ENCODE data around the gene RERE. TPM values are rescaled to one million over a fixed set of nuclear protein-coding genes. Genes with fewer than 3 reads are reported as not detected.

Gene RERE
- polyA plus RNA-seq, 1 of the 3 experiments (the other 2 are of a cell fraction): 8.1 TPM

DNA sequence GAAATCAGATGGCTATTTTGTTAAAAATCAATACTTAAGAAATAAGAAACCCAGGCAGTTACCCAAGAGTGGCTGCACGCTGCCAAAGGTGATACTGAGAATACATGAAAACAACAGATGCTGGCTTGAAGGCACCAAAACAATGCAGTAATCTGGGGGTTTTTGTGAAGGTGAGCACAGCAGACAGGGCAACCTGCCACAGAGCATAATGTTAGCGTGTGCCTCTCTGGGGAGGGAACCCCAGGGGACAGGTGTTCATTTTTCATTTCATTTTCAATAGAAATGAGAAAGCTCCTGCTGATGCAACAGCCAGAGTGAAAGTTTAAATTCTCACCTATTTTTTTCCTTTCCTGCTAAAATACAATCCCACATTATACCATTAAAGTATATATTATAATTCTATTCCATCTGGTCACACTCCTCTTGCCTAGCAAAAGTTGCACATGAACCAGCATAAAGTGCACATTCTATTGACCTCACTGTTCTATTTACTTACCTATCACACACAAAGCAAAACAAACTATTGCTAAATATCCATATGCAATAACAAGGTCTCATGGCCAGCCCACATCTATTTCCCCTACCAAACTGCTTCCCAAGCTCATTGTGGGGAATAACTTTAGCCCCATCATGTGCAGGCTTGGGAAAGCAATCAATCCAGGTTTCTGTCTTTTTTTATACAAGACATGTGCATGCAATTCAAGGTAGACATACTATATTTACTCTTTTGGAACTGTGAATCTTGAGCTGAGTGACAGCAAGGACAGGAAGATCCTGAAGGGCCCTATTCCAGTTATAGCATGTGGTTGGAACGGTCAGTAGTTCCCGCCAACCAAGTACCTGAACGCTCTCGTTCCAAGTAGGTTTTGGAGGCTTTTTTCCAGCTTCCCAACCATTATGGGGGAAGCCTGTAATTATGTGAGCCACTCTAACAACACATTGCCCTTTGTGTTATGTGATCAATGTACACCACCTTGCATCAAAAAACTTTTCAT, 173.6 kb downstream of the RERE start:
- Histone ChIP-seq H3K9ac (no peak overlapping the region), H3K4me3 (ENCODE audit: low read depth in 2 of 2, low read length in 1 of 2) (no peak overlapping the region), H3K4me1 (ENCODE audit: control insufficient read depth in 1 of 2, insufficient read depth in 2 of 2, low read depth in 1 of 2, low read length in 1 of 2) (peaks cover 15 to 17% of the 10 kb centered on the region in 2 experiments; a peak in 3 of 4 replicates), H3K4me2 (no peak overlapping the region), H3K9me3 (no peaks in the 10 kb centered on the region), H3K27me3 (ENCODE audit: insufficient read depth) (no peaks in the 10 kb centered on the region), H3K27ac (ENCODE audit: low read depth in 2 of 2, low read length in 1 of 2) (no peak overlapping the region), H2AFZ (ENCODE audit: low read depth) (no peak overlapping the region), H3K36me3 (replicated peaks in 1 of 2; ENCODE audit: control insufficient read depth in 1 of 2, insufficient read depth in 2 of 2, low read length in 1 of 2) (peaks cover 0 to 2% of the 10 kb centered on the region in 2 experiments), H4K20me1 (ENCODE audit: insufficient read depth) (peaks cover 30% of the 10 kb centered on the region), H3F3A (replicated peaks; ENCODE audit: insufficient read depth) (peaks cover 2% of the 10 kb centered on the region), H3K79me2 (ENCODE audit: insufficient read depth) (peaks cover 28% of the 10 kb centered on the region), H3K9me2 (no peaks in the 10 kb centered on the region)
- DNase-seq: no peak
- POLR2A ChIA-PET: no interaction called here
- CTCF ChIA-PET: interaction anchor here (0.8 to 1.6 kb wide), 5 partner anchors 15 to 28 kb away, joined by 3 to 4 read pairs (median 3); no protein-coding TSS in a partner anchor
- TF ChIP-seq, protein P1, sequence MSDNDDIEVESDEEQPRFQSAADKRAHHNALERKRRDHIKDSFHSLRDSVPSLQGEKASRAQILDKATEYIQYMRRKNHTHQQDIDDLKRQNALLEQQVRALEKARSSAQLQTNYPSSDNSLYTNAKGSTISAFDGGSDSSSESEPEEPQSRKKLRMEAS (IDR thresholded peaks at IDR 0.05; ENCODE audit: low read depth): no peak
- TF ChIP-seq YY1 (IDR thresholded peaks at IDR 0.05; ENCODE audit: low read depth) (no peak), FOSL2 (IDR thresholded peaks at IDR 0.05; ENCODE audit: borderline replicate concordance, low read depth) (no peak)
- 95% methylated on average over 6 of the region's 6 CpGs for WGBS (ENCODE audit: low lambda C conversion rate)

DNA sequence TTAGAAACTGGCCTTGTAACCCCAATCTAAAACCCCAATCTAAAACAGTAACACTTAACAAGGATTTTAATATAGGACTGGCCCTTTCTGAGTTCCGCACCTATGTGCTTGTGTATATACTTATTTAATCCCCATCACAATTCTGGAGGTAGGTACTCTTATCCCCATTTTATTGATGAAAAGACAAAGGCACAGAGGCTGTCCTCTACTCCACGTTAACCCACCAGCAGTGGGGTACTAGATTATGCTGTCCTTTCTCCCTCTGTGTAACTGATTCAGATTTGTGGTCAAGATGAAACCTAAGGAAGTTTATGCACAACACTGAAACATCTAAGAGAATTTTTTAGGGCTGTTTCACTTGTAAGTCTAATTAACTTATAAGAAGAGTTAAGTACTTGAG, 175.3 kb downstream of the RERE start:
- H3K4me2 ChIP-seq: no peak overlapping the region
- no peaks in the 10 kb centered on the region for H3K9me2 ChIP-seq
- H3K36me3 ChIP-seq (replicated peaks in 1 of 2; ENCODE audit: control insufficient read depth in 1 of 2, insufficient read depth in 2 of 2, low read length in 1 of 2): peaks cover 0 to 2% of the 10 kb centered on the region in 2 experiments
- no peaks in the 10 kb centered on the region for H3K9me3 ChIP-seq
- ChIA-PET CTCF (no interaction called here), POLR2A (no interaction called here)
- peaks cover 22% of the 10 kb centered on the region; the same call in 1 of the 2 replicates for H4K20me1 ChIP-seq (ENCODE audit: insufficient read depth)
- H3K27me3 ChIP-seq (ENCODE audit: insufficient read depth): no peaks in the 10 kb centered on the region
- H3F3A ChIP-seq (replicated peaks; ENCODE audit: insufficient read depth): peaks cover 2% of the 10 kb centered on the region
- H3K9ac ChIP-seq: no peak overlapping the region
- no peak for DNase-seq
- TF ChIP-seq SIN3A (IDR thresholded peaks at IDR 0.05; ENCODE audit: borderline replicate concordance, low read depth, low read length): no peak
- TF ChIP-seq CHD2 (IDR thresholded peaks at IDR 0.05; ENCODE audit: low read length, partially characterized antibody): no peak
- TF ChIP-seq, protein P2, sequence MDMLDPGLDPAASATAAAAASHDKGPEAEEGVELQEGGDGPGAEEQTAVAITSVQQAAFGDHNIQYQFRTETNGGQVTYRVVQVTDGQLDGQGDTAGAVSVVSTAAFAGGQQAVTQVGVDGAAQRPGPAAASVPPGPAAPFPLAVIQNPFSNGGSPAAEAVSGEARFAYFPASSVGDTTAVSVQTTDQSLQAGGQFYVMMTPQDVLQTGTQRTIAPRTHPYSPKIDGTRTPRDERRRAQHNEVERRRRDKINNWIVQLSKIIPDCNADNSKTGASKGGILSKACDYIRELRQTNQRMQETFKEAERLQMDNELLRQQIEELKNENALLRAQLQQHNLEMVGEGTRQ (IDR thresholded peaks at IDR 0.05; ENCODE audit: borderline replicate concordance, low read depth, low read length): no peak
- TF ChIP-seq RXRA (IDR thresholded peaks at IDR 0.05; ENCODE audit: borderline replicate concordance, low read depth): no peak
- no peak for TF ChIP-seq SMC3 (IDR thresholded peaks at IDR 0.05; ENCODE audit: low read depth, low read length)
- TF ChIP-seq RCOR1 (IDR thresholded peaks at IDR 0.05; ENCODE audit: low read length): no peak
- no peak for TF ChIP-seq MEF2A (IDR thresholded peaks at IDR 0.05; ENCODE audit: borderline replicate concordance, low read depth)
- TF ChIP-seq, protein P1 (IDR thresholded peaks at IDR 0.05; ENCODE audit: low read depth): no peak
- no peak for TF ChIP-seq EZH2phosphoT487 (IDR thresholded peaks at IDR 0.05; ENCODE audit: borderline replicate concordance, low read depth)
- no peak for TF ChIP-seq JUND (IDR thresholded peaks at IDR 0.05)
- no peak for TF ChIP-seq FOSL2 (IDR thresholded peaks at IDR 0.05; ENCODE audit: borderline replicate concordance, low read depth)
- TF ChIP-seq YY1 (IDR thresholded peaks at IDR 0.05; ENCODE audit: low read depth): no peak
- H2AFZ ChIP-seq (ENCODE audit: low read depth): no peak overlapping the region
- H3K79me2 ChIP-seq (ENCODE audit: insufficient read depth): peaks cover 23% of the 10 kb centered on the region
- H3K27ac ChIP-seq (ENCODE audit: low read depth in 2 of 2, low read length in 1 of 2): no peak overlapping the region
- peaks cover 3 to 16% of the 10 kb centered on the region in 2 experiments; a peak in 3 of 4 replicates for H3K4me1 ChIP-seq (ENCODE audit: control insufficient read depth in 1 of 2, insufficient read depth in 2 of 2, low read depth in 1 of 2, low read length in 1 of 2)
- WGBS (ENCODE audit: low lambda C conversion rate): 98% methylated on average over 2 of the region's 2 CpGs
- no peak overlapping the region for H3K4me3 ChIP-seq (ENCODE audit: low read depth in 2 of 2, low read length in 1 of 2)

Data from SK-N-SH (cell line).